Fibroblast of skin of right biceps (primary cell): ENCODE measurements around the gene RNF31.

Source experiments
- DNase-seq: peaks from one replicate; pipeline ENCODE4 v3.0.0-alpha.2; 2013

RNF31 gene

DNA sequence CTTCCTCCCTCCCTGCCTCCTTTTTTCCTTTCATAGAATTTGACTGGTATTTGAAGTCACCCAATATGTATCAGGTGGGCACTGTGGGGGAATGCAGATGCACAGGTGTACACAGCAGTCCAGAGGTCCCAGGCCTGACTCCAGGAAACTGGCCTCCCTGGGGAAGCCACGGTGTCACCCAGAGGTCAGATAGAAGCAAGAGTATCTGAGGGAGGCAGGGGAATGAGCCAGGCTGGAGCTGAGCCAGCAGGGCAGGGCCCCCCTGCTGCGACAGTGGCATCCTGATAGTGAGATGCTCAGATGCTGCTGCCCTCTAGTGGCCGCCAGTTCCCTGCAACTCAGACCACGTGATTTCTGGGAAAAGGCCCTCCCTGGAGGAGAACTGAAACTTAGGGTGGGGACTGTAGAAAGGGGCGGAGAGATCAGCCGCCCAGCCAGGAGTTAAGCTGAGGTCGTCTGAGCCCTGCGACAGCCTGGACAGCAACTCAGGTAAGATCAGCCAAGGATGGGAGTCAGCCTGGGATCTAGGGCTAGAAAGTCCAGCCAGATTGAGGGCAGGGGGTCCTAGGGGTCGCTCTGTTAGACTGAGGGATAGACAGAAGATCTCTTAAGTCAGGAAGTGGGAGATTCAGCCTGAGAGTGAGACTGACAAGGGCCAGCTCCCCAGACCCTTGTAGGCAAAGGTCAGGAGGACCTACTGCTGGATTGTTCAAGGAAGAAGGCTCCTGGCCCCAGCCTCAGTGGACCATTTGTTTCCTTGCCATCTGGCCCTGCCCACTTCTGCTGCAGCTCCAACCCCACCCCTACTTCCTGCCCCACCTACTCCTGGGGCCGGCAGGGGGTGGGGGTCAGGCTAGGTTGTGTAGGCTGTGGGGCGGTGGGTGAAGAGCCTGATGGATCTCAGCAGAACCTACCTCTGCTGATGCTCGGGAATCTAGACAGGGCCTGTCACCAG, 13.8 kb downstream of the RNF31 start, which contains the start of gene IRF9:
IRF9 (plus strand) TSS at position 416 of the 955 bp plus-strand sequence. CDS start 880 bp downstream, outside the sequence.
- peak; percentile 95 for DNase-seq

DNA sequence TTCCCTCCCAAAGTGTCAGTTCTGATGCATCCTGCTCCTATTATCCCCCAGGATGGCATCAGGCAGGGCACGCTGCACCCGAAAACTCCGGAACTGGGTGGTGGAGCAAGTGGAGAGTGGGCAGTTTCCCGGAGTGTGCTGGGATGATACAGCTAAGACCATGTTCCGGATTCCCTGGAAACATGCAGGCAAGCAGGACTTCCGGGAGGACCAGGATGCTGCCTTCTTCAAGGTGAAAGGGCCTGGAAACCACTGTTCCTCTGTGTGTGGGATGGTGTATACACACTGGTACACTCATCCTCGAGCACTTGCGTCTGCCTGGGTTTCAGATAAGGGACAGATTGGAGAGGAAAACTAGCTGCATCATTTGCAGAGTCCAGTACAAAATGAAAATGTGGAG, 14.8 kb downstream of the RNF31 start:
- no peak for DNase-seq

DNA sequence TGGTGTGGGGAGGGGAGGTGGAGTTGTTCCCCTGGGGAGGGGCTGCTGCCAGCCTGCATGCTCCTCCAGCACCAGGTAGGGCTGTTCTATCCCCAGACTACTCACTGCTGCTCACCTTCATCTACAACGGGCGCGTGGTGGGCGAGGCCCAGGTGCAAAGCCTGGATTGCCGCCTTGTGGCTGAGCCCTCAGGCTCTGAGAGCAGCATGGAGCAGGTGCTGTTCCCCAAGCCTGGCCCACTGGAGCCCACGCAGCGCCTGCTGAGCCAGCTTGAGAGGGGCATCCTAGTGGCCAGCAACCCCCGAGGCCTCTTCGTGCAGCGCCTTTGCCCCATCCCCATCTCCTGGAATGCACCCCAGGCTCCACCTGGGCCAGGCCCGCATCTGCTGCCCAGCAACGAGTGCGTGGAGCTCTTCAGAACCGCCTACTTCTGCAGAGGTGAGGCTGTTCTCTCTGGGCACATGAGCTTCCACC, 17.3 kb downstream of the RNF31 start:
- DNase-seq: no peak

DNA sequence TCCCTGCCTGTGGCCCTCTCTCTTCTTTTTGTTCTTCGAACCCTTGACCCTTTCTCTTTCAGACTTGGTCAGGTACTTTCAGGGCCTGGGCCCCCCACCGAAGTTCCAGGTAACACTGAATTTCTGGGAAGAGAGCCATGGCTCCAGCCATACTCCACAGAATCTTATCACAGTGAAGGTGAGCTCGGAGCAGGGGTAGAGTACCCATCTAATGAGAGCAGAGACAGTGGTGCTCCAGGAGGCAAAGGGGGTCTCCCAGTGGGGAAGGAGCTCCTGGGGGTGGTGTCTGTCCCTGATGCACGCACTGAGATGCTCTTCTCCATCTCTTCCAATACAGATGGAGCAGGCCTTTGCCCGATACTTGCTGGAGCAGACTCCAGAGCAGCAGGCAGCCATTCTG, 18.5 kb downstream of the RNF31 start:
- no peak for DNase-seq

DNA sequence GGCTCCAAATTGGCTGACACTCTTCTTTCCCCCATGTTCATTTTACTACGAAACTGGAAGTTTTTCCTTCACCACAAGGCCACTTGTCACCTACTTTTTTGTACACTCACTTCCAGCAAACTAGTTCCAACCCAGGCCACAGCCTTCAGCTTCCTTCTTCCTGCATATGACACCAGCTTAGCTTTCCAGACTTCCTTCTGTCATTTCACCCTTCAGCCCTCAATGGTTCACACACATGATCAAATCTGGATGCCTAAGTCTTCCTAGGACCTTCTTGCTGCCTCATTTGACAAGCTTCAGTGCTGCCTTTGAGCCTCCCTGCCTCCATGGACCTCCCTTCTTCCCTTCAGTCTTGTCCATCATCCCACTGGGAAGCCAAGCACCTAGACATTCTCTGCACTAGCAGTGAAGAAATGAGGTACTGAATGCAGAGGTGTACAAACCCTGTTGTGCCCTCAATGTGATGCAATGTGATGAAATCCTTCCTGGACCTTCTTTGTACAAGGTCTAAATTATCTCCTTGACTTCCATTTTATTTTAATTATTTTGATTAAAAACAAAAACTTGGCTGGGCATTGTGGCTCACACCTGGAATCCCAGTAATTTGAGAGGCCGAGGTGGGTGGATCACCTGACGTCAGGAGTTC, 20.3 kb downstream of the RNF31 start:
- no peak for DNase-seq

DNA sequence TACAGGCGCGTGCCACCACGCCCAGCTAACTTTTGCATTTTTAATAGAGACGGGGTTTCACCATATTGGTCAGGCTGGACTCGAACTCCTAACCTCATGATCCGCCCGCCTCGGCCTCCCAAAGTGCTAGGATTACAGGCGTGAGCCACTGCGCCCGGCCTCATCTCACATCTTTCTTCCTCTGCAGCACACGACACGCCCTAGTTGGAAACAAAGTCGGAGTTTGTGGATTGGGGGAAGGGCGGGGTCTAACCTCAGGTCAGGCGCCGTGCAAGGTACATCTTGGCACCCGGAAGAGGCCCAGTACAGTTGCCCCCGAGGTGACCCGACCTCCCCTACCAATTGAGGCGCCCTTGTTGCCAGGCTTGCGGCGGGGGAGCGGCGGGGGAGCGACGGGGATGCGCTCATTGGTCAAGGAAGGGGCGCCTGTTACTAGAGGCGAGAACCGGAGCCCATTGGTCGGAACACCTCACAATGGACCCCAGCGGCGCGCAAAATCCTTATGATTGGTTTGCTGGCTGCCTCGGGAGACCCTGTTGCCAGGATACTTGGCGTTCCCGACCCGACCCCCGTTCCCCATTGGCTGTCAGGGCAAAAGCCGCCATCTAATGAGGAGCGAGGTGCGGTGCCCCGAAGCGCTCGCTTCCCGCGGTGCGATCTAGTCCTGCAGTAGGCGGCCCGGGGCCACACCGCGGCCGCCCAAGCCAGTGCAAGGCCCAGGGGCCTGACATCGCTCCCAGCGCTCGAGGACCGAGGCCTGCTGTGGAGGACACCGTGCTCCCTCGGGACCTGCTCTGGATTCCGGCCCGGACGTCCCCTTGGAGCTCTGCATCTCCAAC, 24.3 kb downstream of the RNF31 start, which contains the start of gene REC8:
REC8 (plus strand) TSS at position 659 of the 839 bp plus-strand sequence. CDS start 473 bp downstream, outside the sequence.
- peak; percentile 86 for DNase-seq

DNA sequence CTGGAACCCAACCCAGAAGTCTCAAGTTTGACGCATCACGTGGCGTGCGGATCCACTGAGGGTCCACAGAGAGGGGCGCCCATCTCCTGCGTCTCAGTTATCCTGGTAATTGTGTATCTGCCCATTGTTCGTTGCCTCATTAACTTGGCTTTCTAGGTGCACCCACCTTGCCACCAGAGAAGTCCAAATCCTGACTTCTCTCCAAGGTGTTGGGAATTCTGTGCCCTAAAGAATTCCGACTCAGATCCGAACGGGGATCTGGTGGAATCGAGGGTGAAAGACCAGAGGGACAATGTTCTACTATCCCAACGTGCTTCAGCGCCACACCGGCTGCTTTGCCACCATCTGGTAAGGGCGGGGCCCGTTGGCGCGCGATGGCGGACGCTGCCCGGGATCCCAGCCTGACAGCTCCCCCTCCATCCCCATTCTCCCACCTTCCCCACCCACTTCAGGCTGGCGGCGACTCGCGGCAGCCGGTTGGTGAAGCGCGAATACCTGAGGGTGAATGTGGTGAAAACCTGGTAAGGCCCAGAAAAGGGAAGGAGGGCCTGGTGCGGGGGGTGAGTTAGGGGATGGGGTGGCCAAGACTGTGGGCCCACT, 25.1 kb downstream of the RNF31 start:
- no peak for DNase-seq

DNA sequence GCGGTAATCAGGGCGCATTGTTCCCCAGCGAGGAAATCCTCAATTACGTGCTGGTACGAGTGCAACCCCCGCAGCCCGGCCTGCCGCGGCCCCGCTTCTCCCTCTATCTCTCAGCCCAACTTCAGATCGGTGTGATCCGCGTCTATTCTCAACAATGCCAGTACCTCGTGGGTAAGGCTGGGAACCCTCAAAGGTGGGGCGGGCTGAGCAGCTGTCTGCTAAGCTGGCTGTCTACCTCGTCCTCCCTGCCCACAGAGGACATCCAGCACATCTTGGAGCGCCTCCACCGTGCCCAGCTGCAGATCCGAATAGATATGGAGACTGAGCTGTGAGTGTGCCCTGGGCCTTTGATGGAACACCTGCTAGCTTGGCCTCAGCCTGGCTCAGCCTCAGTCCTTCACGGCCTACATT, 25.6 kb downstream of the RNF31 start:
- no peak for DNase-seq

DNA sequence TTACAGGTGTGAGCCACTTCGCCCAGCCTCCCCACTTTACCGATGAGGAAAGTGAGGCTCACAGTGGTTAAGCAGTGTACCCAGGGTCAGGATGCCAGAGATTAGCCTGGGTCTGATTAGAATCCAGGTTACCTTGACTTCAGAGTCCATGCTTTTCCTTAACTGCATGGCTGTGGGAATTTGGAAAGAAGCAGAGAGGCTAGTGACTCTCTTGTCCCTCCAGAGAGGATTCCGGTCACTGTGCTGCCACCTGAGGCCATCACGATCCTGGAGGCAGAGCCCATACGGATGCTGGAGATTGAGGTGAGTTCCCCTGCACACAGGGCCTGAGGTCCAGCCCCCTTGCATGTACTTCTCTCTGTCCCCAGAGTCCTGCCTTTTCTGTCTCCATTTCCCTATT, 29.3 kb downstream of the RNF31 start:
- DNase-seq: no peak

DNA sequence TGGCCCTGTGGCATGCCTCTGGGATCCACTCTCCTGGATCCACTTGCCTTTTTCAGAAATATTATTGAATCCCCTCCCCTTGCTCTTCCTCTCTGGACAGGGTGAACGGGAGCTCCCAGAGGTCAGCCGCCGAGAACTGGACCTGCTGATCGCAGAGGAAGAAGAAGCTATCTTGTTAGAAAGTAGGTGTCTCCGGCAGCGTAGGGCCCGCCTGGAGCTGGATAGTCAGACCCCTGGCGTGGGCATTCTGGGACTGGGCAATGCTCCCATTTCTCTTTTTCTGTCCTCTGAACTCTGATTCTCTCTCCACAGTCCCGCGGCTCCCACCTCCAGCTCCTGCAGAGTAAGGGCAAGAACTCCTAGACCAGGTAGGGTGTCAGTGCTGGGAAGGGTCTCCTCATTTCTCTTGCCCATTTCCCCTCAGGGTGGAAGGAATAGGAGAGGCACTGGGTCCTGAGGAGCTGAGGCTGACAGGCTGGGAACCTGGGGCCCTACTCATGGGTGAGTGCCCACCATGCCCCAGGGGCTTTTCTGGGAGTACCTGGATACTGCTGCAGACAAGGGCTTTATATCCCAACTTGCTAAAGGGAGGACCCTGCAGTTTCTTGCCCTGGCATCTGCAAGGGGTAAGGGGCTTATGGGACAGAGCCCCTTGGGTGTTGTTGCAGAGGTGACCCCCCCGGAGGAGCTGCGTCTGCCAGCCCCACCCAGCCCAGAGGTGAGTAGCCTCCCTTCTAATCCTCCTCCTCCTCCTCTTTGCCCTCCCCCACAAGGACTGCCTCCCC, 29.9 kb downstream of the RNF31 start:
- DNase-seq: no peak

DNA sequence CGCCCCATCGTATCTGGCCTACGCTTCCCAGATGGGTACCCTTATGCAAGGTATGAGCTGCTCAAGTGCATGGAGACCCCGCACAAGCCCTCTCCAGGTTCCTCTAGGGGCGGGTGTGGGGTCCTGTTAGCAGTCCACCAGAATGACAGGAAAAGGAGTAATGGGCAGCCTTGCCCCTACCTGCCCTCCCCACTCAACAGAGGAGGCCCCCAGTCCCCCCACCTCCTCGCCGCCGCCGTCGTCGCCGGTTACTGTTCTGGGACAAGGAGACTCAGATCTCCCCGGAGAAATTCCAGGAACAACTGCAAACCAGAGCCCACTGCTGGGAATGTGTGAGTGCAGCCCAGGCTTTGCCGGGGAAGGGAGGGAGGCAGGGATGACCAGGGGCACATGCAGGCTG, 30.6 kb downstream of the RNF31 start:
- no peak for DNase-seq

DNA sequence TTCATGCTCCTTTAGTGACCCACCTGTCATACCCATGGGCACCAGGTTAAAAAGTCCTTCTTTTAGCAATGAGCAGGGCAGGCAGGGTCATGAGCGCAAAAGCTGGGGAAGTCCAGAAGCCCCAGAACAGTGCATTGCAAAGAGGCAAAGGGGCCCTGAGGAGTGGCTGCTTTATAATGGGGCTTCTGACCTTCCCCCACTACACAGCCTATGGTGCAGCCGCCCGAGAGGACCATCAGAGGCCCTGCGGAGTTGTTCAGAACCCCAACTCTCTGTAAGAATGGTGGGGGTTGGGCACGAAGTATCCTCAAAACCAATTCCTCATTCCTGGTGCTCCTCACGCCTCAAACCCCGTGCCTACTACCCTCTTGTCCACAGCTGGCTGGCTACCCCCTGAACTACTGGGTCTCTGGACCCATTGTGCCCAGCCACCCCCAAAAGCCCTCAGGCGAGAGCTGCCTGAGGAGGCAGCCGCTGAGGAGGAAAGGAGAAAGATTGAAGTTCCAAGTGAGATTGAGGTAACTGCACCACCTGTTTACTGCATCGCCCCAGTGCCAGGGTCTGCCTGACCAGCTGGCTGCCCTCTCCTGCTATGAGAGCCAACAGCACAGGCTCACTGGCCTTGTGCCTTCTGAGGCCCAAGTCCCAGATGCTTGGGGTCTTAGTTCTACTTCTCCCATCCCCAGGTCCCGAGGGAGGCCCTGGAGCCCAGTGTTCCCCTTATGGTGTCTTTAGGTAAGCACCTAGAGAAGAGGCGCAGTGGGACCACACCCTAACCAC, 31.3 kb downstream of the RNF31 start:
- no peak for DNase-seq

DNA sequence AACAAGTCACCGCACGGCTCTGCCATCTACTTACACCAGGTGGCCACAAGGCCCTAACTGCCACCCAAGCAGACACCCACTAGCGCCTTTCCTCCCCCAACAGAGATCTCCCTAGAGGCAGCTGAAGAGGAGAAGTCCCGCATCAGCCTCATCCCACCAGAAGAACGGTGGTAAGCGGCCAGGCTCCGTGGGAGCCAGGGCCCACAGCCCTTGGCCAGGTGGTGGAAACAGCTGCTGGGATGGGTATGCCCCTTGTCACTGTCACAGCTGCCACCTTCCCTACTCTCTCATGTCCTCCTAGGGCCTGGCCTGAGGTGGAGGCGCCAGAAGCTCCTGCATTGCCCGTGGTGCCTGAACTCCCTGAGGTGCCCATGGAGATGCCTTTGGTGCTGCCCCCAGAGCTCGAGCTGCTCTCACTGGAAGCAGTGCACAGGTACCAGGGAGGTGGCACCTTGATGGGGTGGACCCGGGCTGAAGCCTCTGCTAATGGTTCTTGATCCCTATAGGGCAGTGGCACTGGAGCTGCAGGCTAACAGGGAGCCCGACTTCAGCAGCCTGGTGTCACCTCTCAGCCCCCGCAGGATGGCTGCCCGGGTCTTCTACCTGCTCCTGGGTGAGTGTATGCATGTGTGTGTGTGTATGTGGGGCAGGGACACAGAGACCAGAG, 32.1 kb downstream of the RNF31 start:
- no peak for DNase-seq

DNA sequence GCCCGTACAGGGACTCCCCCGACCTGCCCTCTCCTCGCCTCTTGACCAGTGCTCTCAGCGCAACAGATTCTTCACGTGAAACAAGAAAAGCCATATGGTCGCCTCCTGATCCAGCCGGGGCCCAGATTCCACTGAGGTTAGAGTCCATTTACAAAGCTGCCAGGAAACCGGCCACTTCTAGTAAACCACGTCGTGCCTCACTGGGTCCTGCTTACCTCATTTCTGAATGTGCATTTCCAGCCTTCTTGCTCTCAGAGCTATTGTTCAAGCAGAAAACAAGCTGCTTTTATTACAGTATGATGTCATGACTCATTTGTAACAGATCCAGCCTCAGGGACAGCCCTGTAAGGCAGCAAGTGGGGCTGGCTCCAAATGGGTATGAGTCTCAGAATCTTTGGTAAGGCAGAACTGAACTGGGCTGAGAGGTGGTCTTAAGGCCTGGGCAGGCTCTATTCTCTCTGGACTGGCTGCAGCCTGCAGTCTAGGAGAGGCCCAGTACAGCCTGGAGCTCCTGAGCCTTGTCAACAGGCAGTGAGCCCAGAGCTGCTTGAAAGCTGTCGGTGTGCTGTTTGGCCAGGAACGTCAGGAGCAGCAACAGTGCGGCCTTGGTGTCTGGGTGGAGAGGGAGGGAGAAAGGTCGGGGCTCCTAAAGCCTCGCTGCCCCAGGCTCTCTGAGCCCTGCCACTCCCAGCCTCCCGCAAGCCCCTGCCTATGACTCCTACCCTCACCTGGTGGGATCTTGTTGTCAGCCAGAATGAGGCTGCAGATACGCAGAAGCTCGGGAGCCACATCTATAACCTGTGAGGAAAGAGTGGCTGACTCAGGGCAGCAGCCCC, 32.9 kb downstream of the RNF31 start:
- peak; percentile 53 for DNase-seq

DNA sequence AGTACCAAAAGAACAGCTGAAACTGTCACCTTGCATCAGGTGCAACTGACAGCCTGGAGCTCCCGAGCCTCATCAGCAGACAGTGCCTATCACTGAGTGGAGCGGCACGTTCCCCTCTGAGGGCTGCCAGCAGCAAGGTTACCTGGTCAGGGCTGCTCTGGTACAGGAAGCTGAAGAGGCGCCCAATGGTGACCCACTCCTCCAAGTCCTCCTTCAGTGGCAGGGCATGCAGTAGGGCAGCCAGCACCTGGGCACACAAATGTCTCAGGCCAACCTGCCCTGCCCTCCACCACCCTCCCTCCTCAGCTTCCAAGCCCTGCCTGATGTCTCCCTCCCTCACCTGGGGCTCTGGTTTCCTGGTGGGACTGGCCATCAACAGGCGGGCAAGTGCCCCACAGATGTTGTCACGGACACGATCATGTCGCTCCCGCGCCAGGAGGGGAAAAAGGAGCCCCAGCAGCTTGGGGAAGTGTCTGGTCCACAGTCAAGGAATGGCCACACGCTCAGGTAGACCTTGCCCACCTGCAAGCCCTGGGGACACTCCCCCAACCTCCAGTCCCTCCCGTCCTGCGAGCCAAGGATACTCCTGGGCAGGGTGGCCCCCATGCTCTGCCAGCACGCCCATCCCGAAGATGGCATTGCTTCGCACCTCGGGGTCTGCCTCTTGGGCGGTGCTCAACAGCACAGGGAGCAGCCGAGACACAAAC, 34.2 kb downstream of the RNF31 start:
- DNase-seq: no peak

DNA sequence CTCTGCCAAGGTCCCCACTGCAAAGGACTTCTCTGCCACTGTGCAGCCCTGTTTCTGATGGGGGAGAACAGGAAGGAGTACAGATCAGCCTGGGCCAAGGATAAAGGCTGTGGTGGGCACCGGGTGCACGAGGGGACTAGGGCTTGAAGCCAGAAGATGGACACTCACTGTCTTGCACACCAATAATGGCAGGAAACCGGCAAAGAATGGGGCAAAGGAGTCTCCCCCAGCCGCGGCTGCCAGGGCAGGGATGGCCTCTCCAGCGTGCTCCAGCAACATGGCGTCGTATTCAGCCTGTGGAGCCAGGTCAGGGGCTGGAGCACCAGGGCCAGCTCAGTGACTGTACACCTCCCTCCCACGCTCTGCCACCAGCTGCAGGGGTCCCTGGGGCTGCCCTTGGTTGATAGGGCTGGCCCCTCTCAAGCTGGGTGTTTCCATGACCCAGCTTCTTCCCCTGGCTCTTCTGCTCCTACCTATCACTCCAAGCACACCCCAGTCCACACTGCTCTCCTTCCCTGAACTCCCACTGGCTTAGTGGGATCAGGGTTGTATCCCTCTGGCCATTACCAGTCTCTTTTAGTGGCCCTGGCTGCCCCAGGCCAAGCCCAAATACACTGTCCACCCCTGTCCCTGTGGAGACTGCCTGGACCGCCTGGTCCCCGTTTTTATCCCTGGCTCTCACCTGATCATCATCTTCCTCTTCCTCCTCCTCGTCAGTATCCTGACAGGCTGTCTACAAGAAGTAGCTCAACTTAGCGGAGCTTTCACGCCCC, 35.0 kb downstream of the RNF31 start:
- no peak for DNase-seq

DNA sequence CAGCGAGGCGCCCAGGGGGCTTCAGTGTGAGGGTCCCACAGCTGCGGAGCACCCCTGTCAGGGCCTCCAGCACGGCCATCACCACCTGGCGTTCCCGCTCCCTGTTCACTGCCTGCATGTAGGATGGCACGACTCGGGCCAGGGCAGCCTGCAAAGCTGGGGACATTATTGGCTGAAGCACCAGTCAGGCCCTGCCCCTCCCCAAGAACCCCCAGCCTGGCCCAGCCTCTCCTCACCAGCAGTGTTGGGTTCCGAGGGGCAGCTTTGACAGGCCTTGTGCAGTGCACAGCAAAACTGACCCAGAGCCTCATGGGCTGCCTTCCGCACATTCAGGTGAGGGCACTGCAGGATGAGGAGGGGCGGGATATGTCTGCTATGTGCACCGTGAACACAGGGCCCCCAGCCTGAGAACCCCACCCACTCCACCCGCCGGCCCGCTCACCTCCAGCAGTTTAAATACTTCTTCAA, 35.8 kb downstream of the RNF31 start:
- no peak for DNase-seq
